HG03354 (cell line): ENCODE results near the gene LYPD6B.

ENCODE experiments used
- ATAC-seq: cut with Tn5 transposase; IDR thresholded peaks from one replicate; pipeline ENCODE4 v1.9.1; 2021; ENCODE audit warnings: mild to moderate bottlenecking; ENCODE audit not compliant: unreplicated experiment, poor library complexity, severe bottlenecking

LYPD6B gene

DNA sequence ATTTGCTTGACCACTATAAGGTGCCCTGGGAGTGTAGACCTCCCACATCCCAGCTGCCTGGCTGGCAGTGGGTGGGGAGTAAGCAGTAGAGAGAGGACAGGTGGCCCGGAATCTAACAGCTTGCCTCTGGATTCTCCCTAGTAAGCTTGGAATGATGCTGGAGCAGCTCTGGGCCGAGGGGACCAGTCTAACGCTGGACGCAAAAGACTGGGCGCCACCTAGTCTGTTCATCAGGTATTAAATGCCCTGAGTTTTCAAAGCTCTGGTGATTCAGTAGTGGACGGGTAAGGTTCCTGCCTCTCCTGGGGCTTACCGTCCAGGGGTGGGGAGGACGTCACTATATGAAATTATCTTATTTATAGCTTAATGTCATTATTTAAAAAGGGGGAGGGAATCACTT is 648 bp upstream of the LYPD6B start:
- ATAC-seq, result no peak

DNA sequence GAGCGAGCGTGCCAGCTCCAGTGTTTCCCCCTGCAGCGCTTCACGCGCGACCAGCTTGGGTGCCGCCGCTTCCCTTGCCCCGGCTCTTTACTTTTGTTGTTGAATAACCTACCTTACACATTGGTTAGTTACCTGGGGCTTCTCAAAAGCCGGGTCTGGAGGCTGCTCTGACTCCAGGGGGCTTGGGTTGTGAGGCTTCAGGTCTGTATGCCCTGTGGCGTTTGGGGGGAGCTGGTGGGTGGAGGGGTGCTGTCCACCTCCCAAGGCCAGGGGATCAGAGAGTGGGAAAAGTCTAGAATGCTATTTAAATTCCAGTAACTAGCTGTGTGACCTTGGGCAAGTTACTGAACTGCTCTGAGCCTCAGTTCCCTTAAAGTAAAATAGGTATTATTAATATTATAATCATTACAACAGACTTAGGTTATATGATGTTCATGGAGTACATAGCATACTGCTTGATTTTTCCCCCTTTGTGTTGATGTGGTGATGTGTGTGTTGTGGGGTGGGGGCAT is 770 bp downstream of the LYPD6B start:
- ATAC-seq, result no peak

DNA sequence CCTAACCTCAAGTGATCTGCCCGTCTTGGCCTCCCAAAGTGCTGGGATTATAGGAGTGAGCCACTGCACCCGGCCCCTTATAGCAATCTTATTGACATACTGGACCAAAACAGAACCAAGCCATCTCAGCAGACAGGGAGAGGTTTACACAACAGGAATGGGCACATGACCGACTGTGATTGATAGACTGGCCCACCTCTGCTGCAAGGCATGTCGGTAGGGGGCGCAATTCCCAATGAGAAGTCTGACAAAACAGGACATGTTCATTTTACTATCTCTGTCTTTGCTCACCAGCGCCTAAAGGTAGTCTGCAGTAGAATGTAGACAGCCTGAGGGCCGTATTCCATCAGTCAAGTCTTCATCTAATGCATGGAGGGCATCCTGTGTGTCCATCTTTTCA is 2.0 kb downstream of the LYPD6B start:
- ATAC-seq, result no peak

DNA sequence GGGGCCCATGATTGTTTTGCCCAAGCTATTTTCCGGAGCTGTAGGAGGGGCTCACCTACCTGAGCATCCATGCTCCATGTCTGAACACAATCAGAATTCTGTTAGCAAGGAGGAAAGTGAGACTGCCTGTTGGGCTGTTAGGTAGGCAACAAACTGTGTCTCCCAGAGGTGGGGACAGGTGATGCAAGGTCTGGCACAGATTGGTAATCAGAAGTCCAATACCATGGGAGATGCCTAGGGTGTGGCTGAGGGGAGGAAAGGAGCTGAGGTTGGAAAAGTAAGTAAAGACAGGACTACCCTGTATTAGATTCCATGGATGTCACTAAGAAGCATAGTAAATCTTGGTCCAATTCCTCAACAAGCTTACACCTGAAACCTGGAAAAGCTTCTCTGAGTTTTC is 3.0 kb downstream of the LYPD6B start:
- no peak for ATAC-seq

DNA sequence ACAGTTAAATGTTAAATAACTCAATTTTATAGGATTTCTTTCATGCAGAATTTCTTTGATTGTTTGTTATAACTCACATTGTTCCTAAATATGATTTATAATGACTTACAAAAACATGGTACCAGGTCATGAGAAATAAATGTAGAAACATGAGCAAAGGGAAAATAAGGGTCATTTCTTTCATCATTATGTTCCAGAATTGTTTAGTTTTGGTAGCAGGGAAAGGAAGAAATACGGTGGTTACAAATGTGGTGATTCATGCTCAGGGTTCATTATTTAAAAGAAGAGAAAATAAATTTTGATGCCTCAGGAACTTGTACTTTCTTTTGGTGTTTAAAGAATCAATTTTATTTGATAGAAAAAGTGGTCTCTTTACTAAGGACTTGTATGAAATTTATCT is 4.4 kb downstream of the LYPD6B start:
- ATAC-seq, result no peak

DNA sequence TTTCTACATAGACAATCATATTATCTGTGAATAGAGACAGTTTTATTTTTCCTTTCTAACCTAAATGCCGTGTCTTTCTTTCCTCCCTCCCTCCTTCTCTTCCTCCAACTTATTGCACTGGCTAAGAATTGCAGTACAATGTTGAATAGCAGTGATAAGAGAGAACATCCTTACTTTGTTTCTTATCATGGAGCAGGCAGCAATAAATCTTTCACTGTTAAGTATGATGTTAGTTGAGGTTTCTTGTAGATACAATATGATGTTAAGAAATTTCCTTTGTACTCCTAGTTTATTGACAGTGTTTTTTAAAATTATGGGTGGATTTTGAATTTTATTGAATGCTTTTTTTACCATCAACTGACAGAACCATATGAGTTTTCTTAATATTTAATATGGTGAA is 6.0 kb downstream of the LYPD6B start:
- no peak for ATAC-seq

DNA sequence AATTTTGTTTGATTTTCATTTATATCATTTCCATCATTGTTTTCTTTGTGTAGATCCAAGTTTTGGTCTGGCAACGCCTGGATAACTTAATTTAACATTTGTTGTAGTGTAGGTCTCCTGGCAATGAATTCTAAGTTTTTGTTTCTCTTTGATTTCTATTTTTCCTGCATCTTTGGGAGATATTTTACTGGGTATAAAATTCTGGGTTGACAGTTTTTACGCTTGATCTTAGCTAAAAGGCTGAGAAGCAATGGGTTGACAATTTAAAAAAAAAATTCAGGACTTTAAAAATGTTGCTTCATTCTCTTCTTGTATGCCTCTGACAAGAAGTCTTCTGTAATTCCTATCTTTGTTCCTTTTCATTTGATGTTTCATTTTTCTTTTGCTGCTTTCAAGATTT is 8.6 kb downstream of the LYPD6B start:
- no peak for ATAC-seq

DNA sequence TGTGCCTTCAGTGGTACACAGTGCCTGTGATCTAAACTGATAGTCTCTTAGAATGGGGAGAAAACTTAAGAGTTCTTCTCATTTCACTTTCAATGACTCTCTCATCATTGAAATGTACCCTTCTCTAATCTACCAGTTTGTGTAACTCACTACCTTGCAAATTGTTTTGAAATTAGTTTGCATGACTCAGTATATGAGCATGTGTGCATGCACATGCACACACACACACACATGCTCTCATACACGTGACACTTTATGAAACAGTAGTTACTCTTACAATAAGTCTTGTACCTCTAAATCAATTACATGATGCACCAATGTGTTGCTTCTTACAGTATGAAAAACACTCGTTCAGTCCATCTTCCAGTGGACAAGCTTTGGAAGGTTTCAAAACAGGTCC is 10.6 kb downstream of the LYPD6B start:
- no peak for ATAC-seq

DNA sequence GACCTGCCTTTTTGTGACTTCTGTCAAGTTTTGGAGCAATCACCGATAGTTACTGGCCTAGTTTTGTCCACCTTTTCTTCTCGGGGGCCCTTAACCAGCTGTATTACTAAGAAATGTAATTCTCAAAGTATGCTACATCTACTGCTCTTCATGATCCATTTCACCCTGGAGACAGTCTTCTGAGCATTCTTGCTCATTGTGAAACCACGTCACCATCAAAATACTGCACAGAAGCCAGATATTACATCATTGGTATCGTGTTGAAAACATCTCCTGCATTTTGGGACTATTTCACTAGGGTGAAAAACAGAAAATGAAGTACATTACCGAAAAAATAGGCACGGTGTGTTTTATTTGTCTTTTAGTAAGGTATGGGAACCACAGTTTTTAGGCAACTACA is 11.7 kb downstream of the LYPD6B start:
- no peak for ATAC-seq

DNA sequence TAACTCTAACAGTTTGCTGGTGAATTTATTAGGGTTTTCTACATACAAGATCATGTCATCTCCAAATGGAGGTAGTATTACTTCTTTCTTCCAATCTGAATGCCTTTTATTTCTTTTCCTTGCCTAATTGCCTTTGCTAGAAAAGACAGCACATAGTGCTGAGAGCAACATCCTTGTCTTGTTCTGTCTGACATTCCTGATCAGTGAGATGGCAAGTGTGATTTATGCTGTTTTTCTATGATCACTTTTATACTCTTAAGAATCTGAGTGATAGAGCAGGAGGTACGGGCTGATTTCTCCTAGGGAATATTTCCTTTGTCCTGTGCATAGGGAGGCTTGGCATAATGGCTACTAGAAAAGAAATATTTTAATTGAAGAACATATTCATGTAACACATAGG is 17.3 kb downstream of the LYPD6B start:
- ATAC-seq, result no peak

DNA sequence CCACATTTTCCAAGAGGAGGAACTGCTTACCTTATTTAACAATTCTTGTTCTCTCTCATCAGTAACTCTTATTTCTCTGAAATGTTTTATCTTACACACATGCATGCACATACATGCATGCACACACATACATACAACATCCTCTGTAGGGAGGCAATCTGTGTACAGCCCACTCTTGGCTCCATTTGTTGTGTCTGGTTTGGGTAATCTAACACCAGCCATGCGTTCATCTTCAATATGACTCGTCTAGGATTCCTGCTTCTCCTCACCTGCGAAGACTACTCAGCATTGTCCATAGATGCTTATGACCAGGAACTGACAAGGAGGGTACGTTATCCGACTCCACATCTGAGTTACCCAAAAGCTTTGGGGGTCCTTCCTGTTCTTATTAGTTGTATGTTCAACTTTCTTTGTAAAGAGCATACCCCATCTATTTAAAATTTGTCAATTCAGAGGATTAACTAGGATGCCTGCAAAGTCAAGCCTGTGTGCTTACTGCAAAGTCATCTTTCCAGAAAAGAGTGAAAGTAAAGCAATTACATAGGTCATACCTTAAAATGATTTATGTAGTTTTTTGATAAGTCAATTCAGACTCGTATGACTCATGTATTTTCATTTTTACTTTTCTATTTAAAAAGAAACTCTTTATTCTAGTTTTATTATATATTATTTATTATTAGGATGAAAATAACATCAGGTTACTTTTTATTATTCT is 18.2 kb downstream of the LYPD6B start:
- ATAC-seq, result no peak

DNA sequence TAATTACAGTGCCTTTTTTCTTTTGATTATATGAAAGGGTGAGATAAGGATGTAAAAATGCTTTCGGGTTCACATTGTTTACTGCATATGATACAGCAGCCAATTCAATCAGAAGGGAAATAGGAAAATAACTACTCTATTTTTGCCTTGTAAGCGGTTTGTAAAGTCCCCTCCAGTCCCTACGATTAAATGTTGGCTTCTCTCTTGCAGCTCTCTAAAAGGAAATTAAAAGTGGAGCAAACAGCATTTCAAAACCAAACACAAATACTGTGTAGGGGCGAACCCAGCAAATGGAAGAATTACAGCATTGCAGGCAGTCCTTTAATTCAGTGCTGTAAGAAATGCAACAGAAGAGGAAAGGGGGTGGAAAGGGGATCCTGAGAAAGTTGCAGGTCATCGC is 18.9 kb downstream of the LYPD6B start:
- ATAC-seq, result no peak

DNA sequence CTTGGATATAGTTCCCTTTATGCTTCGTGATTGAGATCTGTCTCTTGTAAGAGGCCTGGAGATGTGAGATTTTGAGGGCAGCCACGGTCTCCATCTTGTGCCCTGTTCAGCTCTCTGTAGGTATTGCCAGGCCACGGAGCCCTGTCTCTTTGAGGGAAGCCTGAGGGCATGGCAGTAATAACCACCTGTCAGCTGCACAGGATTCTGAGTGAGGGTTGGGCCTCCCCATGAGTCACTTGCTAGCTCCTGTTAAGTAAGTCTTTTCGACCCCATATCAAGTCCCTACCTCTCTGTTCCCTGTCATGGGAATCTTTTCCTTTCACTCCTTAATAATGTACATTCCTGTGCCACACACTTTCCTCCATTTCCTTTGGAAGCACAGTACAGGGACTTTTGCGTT is 20.4 kb downstream of the LYPD6B start:
- no peak for ATAC-seq

DNA sequence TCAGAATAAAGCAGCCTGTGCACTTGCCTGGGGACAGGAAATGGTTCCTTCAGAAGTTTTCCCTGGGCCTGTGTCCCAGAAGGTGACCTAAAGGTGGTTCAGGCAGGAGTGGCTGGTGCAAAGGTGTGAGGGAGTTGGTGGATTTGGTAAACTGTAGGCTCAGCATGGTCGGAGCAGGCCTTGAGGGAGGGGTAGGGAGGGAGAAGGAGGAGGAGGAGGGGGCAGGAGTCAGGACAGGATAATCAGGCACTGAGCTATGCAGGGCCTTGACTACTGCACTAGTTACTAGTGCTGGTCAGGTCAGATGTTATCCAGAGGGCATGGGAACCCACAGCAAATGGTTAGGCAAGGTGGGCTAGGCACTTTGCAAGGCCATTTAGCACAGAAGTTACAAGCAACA is 21.3 kb downstream of the LYPD6B start:
- ATAC-seq, result no peak

DNA sequence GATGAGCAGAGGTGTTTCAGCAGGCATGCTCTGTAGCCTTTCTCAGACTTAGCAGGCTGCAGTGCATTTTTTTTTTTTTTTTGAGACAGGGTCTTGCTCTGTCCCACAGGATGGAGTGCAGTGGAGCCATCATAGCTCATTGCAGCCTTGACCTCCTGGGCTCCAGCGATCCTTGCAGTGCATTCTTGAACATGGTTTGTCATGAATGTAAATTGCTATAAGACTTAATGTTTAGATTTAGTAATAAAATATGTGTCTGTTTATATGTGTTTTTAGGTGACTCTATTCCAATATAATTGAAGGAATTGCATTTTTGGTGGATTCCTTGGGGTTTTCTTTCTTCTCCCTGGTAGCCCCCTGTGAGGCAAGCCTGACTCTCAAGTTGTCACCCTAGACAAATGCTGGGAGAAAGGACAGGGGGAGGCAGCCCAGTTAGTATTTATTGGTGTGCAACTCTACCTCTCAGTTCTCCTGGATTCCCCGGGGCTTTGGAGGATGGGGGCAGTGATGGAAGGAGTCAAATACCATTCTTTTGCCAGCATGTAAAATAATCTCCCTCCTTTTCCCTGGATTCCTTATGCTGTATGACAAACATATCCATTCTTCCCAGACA is 22.7 kb downstream of the LYPD6B start:
- ATAC-seq, result no peak

DNA sequence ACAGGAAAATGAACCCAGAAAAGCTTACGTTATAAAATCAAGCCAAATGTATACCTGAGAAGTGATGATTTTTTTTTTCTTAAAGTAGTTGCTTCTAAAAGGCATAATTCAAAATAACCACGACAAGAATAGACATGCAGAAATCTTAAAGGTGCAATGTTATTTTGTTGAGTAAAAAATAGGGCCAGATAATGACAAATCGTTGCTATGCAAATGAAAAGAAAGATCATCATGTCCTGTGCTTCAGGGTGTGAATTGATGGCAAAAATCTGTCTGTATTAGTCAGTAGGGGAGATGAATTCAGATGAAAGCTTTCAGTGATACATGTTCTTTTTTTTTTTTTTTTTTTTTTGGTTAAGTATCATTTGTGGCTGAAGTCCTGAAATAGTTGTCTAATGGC is 24.0 kb downstream of the LYPD6B start:
- ATAC-seq, result no peak

DNA sequence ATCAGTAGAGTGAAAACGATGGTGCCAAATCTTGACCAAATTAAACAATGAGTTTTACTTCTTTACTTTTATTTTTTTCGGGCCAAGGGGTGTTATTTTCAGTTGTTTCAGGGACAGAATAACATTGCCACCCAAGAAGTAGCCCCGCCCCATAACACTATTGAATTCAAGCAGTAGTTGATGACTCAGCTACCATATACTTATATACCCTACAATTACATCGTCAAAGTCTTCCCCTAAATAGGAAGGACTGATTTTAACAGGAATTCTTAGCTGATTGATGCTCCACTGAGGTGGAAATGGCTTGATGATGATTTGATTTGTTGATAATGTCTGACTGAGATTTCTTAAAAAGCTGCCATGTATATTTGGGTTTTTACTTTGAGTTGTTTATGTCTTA is 24.7 kb downstream of the LYPD6B start:
- ATAC-seq, result no peak

DNA sequence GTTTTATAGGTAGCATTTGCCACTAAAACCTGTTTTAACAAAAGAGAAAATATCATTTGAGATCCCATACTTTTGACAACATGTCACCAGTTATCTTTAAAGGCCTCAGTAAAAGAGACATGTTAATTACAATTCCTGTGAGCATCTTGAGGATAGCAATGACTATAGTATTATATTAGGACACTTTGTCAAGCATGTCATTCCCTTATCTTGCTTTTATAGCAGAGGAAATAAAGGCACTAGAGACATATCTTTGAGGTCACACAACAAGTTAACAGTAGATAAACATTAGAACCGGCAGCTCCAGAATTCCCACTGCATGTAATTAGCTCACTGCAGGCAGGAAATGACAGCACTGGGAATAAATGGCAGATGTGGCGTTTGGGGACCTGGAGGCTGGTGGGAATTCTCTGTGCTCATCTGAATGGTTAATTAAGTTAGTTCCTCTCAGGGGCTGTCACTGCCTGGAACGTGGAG is 25.9 kb downstream of the LYPD6B start:
- no peak for ATAC-seq

DNA sequence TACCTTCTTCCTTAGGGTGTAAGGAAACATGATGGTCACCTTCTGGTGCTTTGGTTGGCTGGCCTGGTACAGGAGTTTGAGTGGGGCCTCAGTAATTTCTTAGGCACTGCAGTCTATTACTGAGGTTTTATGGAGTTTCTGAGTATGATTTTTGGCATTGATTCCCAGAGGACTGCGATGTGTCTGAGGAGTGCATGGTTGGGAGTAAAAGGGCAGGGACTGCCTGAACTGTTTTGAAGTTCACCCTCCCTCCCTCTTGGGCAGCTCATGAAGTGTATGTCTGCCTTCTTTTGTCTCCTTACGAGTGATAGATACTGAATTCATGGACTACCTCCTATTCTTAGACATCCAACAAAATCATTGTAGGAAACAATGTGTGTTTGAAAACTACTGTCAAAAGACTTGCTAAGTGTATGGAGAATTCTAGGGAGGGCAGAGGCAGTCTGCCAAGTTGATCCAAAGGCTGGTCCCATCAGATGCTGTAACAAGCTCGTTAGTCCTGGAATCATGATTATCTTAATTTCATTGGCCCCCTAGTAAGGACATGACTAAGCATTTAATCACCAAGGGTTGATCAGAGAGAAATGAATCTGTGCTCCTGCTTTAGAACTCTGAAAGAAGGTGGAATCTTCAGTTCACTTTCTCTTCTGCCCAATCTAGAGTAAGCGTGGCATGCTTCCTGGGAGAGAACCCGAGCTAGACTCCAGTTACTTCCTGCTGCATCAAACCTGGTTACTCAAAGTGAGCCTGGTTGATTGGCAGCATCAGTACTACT is 26.5 kb downstream of the LYPD6B start:
- no peak for ATAC-seq

DNA sequence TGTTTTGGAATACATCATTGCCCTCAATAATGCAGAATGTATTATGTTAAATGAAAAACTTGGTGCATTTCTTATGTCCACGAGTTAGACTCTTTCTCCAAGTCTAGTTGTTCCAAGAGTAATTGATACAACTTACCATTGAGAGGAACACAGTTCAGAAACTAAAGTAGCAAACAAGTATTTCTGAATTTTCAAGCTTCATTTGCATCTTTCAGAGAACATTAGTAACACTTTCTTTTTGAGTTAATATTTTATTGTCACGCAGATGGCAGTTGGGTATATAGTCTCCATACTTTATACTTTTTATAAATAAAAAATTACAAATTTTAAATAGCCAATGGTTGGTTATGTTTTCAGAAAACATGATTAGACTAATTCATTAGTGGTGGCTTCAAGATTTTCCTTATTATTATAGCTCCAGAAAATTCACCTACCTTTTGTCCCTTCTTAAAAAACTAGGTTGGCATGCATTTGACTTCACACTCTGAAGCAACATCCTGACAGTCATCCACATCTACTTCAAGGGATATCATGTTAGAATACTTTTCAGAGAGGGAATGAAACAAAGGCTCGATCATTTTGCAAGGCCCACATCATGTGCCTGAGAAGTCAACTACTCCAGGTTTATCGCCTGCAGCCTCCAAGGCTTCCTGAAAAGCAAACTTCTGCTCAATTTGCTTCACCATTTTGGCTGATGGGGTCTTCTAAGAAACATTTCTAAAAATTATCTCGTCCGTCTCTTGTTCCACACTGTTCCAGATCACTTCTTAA is 29.9 kb downstream of the LYPD6B start:
- no peak for ATAC-seq
